ENCODE data around the gene FASTK.

The FASTK gene, protein sequence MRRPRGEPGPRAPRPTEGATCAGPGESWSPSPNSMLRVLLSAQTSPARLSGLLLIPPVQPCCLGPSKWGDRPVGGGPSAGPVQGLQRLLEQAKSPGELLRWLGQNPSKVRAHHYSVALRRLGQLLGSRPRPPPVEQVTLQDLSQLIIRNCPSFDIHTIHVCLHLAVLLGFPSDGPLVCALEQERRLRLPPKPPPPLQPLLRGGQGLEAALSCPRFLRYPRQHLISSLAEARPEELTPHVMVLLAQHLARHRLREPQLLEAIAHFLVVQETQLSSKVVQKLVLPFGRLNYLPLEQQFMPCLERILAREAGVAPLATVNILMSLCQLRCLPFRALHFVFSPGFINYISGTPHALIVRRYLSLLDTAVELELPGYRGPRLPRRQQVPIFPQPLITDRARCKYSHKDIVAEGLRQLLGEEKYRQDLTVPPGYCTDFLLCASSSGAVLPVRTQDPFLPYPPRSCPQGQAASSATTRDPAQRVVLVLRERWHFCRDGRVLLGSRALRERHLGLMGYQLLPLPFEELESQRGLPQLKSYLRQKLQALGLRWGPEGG

DNA sequence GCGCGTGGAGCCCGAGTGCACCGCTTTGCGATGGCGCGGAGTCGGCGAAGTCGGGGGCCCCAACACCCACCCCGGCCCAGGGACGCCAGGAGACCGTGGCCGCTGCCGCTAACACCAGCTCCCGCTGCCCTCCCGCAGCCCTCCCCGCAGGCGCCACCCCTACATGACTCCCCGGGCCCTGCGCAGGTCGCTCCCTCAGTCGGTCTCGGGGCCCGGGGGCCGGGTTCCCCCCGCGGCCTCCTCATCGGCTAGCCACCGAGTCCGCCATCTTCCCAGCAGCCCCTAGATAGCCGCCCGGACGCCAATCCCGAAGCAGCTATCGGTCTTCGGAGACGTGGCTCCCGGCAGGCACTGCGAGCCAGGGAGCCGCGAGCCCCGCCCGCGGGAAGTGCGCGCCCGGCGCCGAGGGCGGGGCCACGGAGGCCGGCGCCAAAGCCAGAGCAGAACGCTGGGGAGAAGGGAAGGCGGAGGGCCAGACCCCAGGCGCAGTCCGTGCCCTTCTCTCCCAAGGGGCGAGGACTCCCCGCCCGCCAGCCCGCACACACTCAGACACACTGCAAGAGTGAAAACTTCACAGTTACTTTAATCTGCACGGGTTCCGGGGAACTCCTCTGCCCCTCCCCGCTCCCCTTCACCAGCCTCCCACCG lies at the start of gene FASTK:
Gene FASTK, minus strand, starts transcription at position 288 of the 648 bp plus-strand sequence. Its CDS starts 43 bp downstream, at position 245.
- peak; percentile 43 to 94 (median 88) for DNase-seq

DNA sequence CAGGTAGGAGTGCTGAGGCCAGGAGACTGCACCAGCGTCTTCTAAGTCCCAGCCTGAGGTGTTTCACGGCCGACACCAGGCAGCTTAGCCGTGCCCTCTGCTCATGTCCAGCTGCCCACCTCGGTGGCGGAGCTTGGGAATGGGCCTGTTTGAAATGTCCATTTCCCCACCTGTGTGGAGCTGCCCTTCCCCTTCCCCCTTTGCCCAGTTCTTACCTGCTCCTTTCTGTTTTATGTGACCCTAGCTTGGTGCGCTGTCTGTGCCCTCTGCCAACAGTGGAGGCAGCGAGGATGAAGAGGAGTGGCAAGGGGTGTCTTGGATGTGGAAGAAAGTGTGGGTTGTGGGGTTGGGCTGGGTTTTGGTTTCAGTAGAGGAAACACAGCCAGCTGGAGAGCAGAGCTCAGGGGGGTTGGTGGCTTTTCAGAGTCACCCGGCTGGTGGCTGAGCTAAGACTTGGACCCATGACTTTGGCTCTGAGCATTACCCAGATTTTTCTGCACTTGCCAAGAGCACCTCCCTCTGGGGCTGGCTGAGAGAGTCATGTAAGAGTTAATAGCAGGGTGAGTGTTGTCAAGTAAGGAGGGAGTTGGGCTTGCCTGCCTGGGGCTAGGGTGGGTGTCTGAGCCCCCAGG lies 49.5 kb upstream of the FASTK start:
- no peak for DNase-seq

DNA sequence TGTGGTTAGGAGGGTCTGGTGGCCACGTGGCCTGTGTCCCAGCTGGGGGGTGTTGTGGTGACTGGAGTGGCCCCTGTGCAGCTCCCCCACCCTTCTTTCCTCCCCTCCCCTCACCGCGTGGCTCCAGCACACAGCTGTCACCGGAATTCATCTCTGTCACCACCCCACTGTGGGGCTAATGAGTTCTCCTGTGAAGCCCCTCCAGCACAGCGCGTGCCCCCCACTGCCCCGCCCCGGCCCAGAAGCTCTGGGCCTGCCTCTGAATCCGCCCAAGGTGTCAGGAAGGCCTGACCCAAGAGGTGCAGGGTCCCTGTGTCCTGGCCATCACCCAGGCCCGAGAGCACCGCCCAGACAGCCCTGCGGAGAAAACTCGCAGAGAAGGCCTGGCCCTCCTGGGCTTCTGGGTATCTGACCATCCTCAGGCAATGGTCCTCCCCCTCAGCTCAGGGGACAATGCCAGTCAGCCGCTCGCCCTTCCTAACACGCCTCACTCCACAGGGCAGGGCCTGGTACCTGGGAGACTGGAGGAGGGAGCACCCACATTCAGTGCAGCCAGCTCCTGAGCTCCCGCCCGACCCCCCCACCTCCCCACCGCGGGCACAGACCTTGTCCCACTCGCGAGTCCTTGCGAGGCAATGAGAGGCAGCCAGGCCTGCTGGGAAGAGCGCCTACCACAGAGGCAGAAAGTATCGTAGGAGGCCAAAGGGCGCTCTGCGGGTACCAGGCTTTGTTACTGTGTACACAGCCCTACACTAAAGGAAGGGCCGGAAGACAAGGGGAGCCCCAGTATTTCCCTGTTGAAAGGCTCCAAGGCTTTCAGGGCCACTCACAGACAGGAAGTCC lies 48.7 kb upstream of the FASTK start:
- no peak for DNase-seq

DNA sequence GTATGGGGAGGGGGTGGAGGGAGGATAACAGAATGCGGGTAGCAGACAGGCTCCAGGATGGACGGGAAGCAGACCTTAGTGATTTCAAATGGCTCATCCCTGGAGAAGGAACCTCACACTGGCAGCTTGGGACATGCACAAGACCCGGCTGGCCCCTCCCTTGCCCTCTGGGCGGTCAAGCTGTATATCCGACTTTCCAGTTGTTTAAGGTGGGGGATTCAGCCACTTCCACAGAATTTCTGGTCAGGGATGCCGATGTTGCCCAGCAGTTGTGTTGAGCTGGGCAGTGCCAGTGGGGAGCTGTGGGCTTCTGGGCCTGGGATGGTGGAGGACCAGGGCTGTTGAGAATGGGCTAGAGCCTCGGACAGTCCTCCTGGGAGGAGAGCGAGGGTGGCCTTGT lies 48.1 kb upstream of the FASTK start:
- DNase-seq: no peak

DNA sequence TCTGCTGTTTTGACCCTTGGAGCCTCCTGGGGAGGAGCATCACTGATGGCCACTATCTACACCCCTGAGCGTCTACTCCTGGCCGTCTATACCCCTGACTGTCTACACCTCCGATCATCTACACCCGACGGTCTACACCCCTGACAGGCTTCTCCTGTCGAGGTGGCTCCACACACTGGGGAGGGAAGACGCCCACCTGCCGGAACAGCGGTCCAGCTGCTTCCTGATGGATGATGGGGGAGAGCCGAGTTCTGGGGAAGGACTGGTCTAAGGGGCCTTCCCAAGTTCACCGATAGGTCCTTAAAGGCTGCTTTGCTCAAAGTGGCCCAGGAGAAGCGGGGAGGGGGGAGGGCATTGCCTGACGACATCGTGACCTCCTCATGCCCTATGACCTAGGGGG lies 47.5 kb upstream of the FASTK start:
- DNase-seq: no peak

DNA sequence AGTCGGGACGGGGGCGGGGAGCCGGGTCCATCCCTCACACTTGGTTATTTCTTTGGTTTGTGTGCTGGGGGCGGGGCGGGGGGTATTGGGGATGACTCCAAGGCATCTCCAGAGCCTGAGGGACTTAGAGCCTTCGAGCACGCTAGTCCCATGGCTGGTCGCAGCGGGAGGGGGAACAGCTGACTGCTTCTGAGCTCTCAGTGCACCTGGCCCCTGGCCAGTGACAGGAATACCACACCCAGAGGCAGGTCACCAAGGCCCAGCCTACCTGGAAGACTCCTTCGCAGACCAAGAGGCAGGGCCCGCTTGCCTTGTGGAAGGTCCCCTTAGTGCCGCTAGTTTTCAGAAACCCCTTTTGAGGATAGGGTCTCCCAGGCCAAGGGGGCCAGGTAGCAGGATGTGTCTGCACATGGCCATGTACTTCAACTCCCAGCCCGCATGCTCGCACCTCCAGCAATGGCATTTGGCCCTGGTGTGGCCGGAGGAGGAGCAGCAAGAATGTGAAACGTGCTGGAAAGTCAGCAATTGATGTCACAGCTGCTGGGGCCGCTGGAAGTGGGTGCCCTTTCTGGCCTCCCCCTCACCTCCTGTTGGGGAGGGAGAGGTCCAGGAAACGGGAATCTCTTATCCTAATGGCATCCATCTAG lies 46.0 kb upstream of the FASTK start:
- no peak for DNase-seq

DNA sequence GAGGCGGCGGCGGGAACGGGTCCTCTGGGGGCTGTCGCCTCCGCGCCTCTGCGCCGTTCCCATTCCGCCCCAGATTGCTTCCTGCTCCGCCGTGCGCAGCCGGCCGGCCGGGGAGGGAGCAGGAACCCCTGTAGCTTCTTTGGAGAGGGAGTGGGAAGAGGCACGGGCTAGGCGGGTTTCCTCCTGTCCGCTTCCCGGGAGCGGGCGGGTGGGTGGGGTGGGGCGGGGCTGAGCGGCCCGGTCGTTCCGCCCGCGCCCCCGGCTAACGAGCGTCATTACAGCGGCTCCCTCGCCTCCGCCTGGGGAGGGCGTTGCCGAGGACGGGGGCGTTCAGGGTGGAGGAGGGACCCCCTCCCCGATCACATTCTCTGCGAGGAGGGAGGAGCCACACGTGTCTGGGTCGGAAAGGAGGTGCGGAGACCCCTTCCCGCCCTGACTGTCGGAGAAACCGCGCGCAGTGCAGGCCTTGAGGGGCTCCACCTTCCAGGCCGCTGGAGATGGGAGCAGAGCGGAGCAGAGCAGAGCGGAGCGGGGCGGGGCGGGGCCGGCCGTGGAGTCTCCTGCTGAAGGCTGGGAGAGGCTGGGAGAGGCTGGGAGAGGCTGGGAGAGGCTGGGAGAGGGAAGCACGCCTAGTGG lies 45.4 kb upstream of the FASTK start:
- peak in 2 of 58 donors; percentile 16 to 49 for DNase-seq

DNA sequence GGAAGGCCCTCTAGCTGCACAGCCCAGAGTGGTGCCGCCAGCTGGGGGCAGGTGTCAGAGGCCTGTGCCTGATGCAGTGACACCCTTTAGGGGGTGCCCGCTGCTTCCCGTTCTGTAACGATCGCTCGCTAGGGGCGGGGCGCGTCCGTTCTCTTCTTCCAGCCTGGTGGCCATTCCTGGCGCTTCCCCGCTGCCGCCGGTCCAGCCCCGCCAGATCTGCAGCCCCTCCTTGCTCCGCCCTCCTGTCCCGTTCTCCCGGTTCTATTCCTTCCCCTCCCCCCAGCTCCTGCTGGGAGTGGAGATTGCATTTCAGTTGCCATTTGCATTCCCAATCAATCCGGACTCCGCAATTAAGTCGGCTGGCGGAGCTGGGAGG lies 44.8 kb upstream of the FASTK start:
- DNase-seq: peak in 2 of 58 donors; percentile 16 to 41

DNA sequence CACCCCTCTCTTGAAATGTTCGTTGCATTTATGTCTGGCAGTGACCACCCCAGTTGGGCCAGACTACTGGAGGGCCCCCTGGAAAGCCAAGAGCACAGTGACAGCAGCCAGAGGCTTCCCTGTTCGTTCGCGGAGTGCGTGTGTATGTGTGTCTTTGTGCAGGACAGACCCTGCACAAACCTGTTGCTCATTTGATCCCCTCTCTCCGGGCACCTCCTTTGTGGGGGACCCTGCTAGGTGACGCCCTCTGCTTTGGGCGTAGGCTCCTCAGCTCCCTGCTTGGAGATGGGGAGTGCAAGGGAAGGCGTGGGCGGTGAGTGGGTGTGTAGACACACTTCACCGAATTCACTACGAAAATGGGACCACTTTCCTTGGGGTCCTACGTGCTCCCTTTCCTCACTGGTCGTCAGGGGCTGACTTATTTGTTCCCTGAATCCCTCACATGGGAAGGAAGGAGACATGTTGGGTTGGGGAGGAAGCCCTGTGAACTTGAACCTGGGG lies 44.3 kb upstream of the FASTK start:
- DNase-seq: no peak

DNA sequence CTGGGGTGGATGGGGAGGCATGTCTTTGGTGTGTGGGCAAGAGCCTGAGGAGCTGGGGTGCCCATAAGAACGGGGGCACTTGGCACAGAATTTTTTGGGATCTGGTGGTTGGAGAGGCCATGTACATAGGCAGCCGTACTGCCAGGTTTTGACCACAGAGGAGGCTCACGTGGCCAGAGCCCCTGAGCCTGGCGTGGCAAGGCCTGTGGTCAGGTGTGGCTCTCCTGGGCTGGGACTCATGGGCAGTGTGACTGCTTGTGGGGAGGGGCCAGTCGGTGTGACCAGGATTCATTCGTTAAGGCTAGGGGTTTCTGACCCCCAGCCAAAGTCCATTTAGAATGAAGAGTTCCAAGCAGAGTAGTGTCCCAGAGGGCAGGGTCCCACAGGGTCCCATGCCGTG lies 43.9 kb upstream of the FASTK start:
- no peak for DNase-seq

DNA sequence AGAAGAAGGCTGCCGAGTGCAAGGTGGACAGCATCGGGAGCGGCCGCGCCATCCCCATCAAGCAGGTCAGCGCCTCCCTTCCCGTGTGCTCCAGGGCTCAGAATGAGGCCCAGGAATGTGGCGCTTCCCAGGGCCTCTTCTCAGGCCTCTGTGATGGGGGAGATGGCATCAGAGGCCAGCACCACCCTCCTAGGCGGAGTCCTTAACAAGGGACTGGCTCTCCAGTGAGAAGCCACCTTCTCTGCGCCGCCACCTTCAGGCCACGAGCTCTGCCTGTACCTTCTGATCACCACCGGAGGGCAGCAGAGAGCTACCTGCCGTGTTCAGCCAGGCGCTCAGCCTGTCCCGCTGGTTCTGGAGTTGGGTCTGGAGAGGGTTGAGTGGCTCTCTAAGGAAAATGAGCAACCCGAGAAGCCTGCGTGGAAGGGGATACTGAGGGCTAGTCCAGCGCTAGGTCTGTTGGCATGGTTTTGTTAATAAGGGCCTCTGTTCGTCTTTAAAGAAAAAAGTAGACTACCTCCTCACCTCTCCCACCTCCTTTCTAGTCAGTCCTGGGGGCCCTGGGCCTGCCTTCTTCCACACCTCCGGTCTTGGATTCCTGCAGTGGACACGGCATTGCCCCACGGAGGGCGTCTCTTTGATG lies 43.3 kb upstream of the FASTK start:
- DNase-seq: peak in 55 of 58 donors; percentile 39 to 92 (median 71)

DNA sequence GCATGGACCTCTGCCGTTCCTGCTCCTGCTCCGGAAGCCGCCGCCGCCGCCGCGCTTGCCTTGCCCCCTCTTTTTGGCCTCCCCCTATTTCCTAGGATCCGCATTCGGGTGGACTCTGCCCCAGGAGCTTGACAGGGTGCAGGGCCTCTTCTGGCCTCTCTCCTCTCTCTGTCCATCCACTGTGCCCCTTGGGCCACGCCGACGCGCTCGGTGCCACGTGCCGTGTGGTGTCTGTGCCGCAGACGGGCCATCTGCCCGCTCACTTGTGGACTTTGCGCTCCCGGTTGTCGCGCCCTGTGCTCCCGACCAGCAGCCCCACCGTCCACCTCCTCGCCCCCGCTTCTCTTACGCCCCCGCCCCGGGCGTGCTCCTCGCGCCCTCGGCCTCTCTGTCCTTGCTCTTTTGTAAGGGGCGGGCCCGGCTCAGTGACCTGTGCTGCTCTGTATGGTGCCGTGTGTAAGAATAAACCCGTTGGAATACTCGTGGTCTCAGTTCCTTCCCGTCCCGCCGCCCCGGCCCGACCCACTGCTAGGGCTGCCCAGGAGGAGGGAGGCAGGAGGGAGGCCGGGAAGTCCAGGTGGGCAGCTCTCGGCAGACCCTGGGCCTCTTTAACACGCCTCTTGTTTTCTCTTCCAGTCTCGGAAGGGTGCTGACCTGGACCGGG lies 42.7 kb upstream of the FASTK start:
- no peak for DNase-seq

DNA sequence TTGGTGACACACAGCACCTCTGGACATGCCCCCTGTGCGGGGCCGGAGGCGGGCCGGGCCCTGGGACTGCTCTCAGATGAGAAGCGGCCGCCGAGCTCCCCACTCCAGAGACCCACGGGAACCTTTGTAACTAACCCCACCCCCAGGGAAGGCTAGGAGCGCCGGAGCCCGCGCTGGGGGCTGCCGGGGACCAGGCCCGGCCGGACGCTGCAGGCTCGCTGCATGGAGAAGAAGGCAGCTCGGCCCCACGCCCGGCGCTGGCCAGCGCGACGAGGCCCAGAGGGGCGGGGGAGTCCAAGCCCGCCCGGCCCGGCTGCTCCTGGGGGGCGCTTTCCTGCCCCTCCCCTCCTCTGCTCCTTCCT lies 42.2 kb upstream of the FASTK start:
- DNase-seq: no peak

DNA sequence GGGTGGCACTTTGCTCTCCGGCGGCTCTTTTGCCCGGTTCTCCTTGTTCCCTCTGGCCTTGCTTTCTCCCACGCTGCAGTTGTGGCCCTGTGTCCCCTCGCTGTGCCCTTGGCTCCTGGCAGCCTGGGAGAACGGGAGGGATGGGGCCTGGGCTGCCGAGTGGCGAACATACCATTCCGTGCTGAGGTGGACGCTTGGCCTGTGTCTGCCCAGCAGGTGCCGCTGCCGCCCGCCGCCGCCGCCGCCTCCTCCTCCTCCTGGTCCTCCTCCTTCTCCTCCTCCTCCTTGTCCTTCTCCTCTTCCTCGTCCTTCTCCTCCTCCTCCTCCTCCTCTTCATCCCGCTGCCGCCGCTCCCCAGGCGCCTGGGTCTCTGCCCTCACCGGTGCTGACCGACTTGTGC lies 41.7 kb upstream of the FASTK start:
- DNase-seq: peak in 1 of 58 donors; percentile 47

DNA sequence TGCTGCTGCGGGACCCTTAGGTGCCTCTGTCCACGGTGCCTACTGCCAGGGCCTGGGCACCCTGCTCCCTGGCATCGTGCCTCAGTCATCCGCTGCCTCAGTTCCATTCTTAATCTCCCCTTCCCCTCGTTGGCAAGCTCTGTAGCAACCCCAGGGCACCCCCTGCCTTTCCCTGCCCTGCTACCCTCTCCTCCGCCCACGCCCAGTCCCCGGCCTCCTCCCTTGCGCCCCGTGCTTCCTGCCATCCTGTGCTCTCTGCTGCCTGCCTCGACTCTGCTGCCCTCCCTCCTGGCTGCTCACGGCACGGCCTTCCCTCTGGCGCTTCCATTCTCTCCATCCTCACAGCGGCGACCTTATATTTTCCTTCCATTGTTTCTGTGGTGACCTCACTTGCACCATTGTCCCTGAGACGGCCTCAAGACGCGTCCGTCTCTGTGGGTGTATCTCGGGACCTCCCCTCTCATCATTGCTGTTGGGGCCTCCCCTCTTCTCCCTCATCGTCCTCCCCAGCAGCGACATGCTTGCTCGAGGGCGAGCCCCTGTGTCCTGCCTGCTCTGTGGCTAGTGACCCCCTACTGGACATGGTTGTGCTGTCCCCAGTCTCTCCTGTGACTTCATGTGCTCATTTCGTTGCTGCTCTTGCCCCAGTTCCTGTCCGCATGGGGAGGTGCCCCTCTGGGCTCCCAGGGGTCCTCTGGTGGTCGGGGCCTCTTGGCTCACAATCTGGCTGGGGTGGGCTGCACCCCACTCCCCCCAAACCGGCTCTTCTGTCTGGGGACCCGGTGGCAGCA lies 41.0 kb upstream of the FASTK start:
- DNase-seq: no peak

DNA sequence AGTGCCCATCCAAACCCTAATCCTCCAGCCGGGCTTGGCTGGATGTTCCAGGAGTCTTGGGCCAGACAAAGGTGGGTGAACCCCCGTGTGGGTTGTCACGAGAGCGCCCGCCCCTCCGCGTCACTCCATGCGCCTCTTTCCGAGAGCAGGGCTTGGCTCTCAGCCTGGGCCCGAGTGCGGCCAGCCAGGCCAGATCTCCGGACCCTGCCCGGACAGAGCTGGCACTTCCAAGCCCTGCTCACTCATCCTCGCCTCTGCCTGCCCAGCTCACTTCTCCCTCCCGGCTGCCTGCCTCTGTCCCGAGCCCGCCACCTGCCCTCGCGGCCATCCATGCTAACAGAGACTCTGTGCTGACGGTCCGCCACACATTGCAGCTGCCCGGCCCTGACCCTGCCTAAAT lies 40.3 kb upstream of the FASTK start:
- peak in 37 of 58 donors; percentile 10 to 74 (median 43) for DNase-seq

DNA sequence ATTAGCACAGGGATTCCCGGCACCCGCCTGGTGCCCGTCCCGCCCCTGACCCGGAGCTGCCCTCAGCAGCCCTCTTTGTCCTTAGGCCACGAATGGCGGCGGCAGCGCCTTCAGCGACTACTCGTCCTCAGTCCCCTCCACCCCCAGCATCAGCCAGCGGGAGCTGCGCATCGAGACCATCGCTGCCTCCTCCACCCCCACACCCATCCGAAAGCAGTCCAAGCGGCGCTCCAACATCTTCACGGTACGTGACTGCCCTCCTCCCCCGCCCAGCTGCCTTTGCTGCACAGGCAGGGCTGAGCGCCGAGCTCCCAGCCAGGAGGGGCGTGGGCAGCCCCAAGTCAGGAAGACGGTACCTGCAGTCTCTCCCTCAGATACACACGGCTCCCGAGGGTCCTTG lies 39.3 kb upstream of the FASTK start:
- DNase-seq: peak in 38 of 58 donors; percentile 14 to 84 (median 52)

DNA sequence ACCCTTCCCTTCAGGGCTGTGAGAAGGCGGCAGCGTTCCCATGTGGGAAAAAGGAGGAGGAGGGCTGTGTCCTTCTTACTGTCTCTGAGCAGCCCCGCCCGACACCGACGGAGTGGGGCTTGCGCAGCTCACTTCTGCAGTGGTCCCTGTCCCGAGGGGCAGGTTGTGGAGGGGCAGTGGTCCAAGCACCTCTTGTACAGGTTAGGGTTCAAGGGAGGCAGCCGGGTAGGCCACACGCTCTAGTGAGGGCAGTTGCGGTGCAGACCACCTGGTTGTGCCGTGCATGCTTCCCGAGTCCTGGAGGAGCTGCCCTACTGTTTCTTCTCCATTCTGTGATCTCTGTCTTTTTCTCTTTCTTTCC lies 38.4 kb upstream of the FASTK start:
- DNase-seq: no peak

Data from anterior cingulate cortex (tissue), 58 donors.